ENCODE data around the gene SLC38A10. TPM values are rescaled to one million over a fixed set of nuclear protein-coding genes. Genes with fewer than 3 reads are reported as not detected.

The SLC38A10 gene
- total and polyA plus RNA-seq, 2 of the 13 experiments (the other 11 are each of a cell fraction or from before 2014, with no cell fraction given) = 23.4 to 55.8 TPM

DNA sequence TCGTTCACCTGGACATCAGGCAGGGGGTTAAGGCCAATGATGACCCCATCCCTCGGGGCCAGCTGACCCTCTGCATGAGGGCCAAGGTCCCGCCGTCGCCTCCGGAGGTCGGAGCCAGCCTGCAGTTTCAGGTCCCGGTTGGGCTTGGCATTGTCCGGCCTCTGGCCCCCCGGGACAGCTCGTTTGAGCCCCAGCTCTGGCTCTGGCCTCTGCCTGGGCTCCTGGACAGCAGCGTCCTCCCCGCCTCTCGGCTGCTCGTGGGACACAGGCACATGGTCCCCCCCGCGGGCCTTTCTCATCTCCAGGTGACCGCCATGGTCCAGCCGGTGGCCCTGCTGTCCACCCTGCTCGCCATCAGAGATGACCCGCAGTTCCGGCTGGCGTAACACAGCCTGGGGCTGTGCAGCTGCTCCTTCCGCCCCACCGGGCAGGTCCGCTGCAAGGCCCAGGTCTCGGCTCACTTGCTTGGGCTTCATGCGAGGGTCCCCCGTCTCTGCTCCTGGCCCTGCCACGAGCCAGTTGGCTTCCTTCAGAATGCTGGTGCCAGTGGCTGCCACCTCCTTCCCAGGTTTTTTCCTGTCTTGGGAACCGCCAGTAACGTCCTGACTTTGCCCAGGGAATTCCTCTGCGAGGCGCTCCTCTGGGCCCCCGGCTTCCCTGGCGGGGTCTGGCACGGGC, 49.3 kb downstream of the SLC38A10 start (continued):
- TF ChIP-seq SNAPC4 (CRISPR knock-in tag; IDR thresholded peaks at IDR 0.05) (0 out of 2 replicates have a peak, but pooled peaks have one; percentile 35), TBX3 (IDR thresholded peaks at IDR 0.05; ENCODE audit: borderline replicate concordance) (no peak), MYNN (CRISPR knock-in tag; IDR thresholded peaks at IDR 0.05; ENCODE audit: low read depth) (no peak), ZNF33B (CRISPR knock-in tag; IDR thresholded peaks at IDR 0.05) (no peak), ZNF101 (CRISPR knock-in tag; IDR thresholded peaks at IDR 0.05; ENCODE audit: borderline replicate concordance, low read depth) (no peak), BCL3 (CRISPR knock-in tag; IDR thresholded peaks at IDR 0.05) (no peak), ZNF773 (CRISPR knock-in tag; IDR thresholded peaks at IDR 0.05; ENCODE audit: borderline replicate concordance) (no peak), KLF15 (CRISPR knock-in tag; IDR thresholded peaks at IDR 0.05; ENCODE audit: borderline replicate concordance) (no peak), ZMAT3 (CRISPR knock-in tag; conservative IDR thresholded peaks at IDR 0.05) (no peak), AGO1 (IDR thresholded peaks at IDR 0.05; ENCODE audit: low read depth, low read length, poor library complexity, severe bottlenecking) (peak; percentile 21), ZNF468 (CRISPR knock-in tag; IDR thresholded peaks at IDR 0.05) (no peak), ZNF687 (CRISPR knock-in tag; IDR thresholded peaks at IDR 0.05) (0 out of 2 replicates have a peak, but pooled peaks have one; percentile 40), ZFP36L2 (CRISPR knock-in tag; IDR thresholded peaks at IDR 0.05) (no peak), GZF1 (CRISPR knock-in tag; IDR thresholded peaks at IDR 0.05) (no peak)
- TF ChIP-seq, protein P1, sequence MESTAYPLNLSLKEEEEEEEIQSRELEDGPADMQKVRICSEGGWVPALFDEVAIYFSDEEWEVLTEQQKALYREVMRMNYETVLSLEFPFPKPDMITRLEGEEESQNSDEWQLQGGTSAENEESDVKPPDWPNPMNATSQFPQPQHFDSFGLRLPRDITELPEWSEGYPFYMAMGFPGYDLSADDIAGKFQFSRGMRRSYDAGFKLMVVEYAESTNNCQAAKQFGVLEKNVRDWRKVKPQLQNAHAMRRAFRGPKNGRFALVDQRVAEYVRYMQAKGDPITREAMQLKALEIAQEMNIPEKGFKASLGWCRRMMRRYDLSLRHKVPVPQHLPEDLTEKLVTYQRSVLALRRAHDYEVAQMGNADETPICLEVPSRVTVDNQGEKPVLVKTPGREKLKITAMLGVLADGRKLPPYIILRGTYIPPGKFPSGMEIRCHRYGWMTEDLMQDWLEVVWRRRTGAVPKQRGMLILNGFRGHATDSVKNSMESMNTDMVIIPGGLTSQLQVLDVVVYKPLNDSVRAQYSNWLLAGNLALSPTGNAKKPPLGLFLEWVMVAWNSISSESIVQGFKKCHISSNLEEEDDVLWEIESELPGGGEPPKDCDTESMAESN (CRISPR knock-in tag; conservative IDR thresholded peaks at IDR 0.05) = no peak

Data from HepG2 (cell line).